ENCODE results near the gene PLEKHG4B.

PLEKHG4B gene

DNA sequence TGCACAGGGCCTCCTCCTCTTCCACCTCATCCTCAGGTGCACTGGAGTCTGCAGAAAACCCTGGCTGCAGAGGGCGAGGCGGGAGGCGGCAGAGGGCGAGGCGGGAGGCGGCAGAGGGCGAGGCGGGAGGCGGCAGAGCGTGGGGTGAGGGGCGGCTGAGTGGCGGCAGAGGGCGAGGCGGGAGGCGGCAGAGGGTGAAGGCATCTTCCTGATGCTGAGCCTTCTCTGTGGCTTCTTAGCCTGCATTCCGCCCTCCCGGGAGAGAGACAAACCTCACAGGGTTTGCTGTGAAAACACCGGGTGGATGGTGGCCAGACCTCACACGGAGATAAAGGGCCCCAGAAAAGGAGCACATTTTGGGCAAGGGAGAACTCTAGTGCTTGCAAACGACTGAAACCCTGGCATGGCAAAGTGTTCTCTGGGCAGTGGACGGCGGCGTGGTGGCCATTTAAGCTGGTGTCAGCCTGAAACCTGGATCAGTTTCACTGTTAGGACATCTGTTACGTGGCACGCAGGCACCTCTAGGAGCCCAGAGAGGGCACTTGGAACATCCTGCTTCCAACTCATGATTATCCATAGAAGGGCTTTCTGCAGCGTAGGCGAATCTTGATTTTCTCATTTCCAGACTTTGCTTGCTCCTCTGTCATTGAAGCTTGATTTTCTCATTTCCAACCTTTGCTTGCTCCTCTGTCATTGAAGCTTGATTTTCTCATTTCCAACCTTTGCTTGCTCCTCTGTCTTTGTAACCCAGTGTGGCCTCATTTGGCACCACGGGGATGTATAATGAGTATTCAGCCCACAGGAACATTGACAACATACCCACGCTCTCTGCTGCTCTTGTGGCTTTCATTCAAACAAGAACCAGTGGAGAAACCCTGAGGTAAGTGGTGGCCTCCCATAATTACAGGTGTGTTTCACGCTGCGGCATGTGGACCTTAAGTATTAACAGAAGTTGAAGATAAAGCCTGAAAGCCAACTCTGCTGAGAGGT lies 16.3 kb upstream of the PLEKHG4B start:
- H3K27ac ChIP-seq (ENCODE audit: insufficient read depth, low read depth, low read length, poor library complexity, severe bottlenecking), result no peak overlapping the region
- H3K4me1 ChIP-seq (ENCODE audit: control insufficient read depth, insufficient read depth, low read length), result peaks cover 53% of the 10 kb centered on the region
- no peaks in the 10 kb centered on the region for H3K36me3 ChIP-seq (ENCODE audit: control insufficient read depth, insufficient read depth, low read length)
- H3K4me3 ChIP-seq (ENCODE audit: insufficient read depth, low read depth, low read length), result no peak overlapping the region
- WGBS, 2 experiments, result 81 to 84% methylated on average over 31 of the region's 31 CpGs
- H3K9me3 ChIP-seq (ENCODE audit: control insufficient read depth, low read length), result no peaks in the 10 kb centered on the region
- H3K27me3 ChIP-seq (ENCODE audit: control insufficient read depth, insufficient read depth, low read length, poor library complexity, severe bottlenecking), result no peaks in the 10 kb centered on the region

DNA sequence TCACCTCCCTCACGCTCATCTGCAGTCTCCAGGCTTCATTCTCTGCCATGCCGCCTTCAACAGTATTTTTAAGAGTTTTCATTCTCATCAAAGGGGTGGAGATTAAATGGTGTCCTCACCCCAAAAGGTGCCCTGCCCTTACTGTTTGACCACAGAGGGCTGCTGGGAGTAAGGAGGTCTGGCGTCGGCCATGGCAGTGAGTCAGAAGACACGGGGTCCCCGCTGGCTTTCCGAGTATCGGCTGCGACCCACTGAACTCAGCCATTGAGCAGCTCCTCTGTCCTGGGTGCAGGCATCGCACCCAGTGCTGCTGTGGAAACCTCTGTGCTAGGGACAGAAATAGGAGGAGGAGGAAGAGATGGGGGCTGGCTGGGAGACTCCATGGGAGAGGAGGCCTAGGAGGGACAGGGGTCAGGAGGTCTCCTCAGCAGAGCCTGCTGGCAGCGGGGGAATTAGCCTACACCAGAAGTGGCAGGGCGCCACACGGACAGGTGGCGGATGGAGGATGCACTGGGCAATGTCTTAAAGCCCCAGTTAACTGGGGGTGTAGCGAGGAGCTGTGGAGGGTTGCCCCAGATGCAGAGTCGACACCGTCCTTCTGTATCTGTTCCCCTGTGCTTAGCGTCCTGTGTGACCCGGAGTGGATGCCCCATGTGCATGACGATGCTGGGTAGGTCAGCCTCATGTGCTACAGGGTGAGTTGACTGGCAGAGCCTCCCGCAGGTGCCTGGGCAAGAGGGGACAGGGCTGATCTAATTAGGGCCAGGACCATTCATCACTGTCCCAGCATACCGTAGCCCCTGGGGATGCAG lies 15.4 kb upstream of the PLEKHG4B start:
- 93% methylated on average over 22 of the region's 22 CpGs for WGBS, 2 experiments
- H3K27me3 ChIP-seq (ENCODE audit: control insufficient read depth, insufficient read depth, low read length, poor library complexity, severe bottlenecking), result no peaks in the 10 kb centered on the region
- no peak overlapping the region for H3K27ac ChIP-seq (ENCODE audit: insufficient read depth, low read depth, low read length, poor library complexity, severe bottlenecking)
- no peak overlapping the region for H3K4me3 ChIP-seq (ENCODE audit: insufficient read depth, low read depth, low read length)
- H3K36me3 ChIP-seq (ENCODE audit: control insufficient read depth, insufficient read depth, low read length), result no peaks in the 10 kb centered on the region
- H3K4me1 ChIP-seq (ENCODE audit: control insufficient read depth, insufficient read depth, low read length), result peaks cover 59% of the 10 kb centered on the region
- H3K9me3 ChIP-seq (ENCODE audit: control insufficient read depth, low read length), result no peaks in the 10 kb centered on the region

DNA sequence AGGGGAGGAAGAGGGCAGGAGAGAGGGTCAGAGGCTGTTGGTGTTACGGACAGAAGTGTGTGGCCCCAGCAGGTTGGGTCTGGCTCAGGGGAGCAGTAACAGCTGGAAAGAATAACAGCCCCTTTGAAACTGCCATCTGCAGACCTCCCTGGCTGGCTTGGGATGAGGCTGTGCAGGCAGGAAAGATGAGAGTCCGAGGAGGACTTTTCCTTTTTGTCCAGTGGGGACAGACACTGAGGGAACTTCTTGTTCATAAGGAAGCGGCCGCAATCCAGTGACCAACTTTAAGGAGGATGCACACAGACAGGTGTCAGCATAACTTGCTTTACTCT lies 14.8 kb upstream of the PLEKHG4B start:
- H3K27me3 ChIP-seq (ENCODE audit: control insufficient read depth, insufficient read depth, low read length, poor library complexity, severe bottlenecking), result no peaks in the 10 kb centered on the region
- WGBS, 2 experiments, result 83% methylated on average over 4 of the region's 4 CpGs
- peaks cover 65% of the 10 kb centered on the region for H3K4me1 ChIP-seq (ENCODE audit: control insufficient read depth, insufficient read depth, low read length)
- no peak overlapping the region for H3K27ac ChIP-seq (ENCODE audit: insufficient read depth, low read depth, low read length, poor library complexity, severe bottlenecking)
- H3K9me3 ChIP-seq (ENCODE audit: control insufficient read depth, low read length), result no peaks in the 10 kb centered on the region
- H3K4me3 ChIP-seq (ENCODE audit: insufficient read depth, low read depth, low read length), result no peak overlapping the region
- no peaks in the 10 kb centered on the region for H3K36me3 ChIP-seq (ENCODE audit: control insufficient read depth, insufficient read depth, low read length)

DNA sequence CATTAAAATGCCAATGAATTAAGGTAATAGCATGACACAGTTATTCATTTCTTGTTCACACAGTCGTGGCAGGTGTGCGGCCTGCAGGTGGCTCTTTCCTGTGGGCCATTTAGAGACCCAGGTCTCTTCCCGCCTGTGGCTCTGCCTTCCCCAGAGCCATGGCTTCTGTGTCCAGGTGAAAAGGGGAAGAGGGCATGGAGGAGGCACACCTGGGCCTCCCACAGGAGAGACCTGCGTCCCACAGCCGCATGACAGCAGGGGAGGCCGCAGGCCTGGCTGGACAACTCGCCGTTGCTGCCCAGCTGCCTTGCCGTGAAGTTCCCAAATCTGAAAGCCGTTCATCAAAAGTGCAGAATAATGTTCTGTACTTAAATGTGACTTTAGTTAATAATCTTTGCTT lies 14.4 kb upstream of the PLEKHG4B start:
- Histone ChIP-seq H3K4me1 (ENCODE audit: control insufficient read depth, insufficient read depth, low read length) (peaks cover 68% of the 10 kb centered on the region), H3K27ac (ENCODE audit: insufficient read depth, low read depth, low read length, poor library complexity, severe bottlenecking) (peak overlapping the region; percentile 67), H3K9me3 (ENCODE audit: control insufficient read depth, low read length) (no peaks in the 10 kb centered on the region), H3K27me3 (ENCODE audit: control insufficient read depth, insufficient read depth, low read length, poor library complexity, severe bottlenecking) (no peaks in the 10 kb centered on the region), H3K4me3 (ENCODE audit: insufficient read depth, low read depth, low read length) (no peak overlapping the region), H3K36me3 (ENCODE audit: control insufficient read depth, insufficient read depth, low read length) (no peaks in the 10 kb centered on the region)
- WGBS, 2 experiments, result 88 to 91% methylated on average over 10 of the region's 10 CpGs

DNA sequence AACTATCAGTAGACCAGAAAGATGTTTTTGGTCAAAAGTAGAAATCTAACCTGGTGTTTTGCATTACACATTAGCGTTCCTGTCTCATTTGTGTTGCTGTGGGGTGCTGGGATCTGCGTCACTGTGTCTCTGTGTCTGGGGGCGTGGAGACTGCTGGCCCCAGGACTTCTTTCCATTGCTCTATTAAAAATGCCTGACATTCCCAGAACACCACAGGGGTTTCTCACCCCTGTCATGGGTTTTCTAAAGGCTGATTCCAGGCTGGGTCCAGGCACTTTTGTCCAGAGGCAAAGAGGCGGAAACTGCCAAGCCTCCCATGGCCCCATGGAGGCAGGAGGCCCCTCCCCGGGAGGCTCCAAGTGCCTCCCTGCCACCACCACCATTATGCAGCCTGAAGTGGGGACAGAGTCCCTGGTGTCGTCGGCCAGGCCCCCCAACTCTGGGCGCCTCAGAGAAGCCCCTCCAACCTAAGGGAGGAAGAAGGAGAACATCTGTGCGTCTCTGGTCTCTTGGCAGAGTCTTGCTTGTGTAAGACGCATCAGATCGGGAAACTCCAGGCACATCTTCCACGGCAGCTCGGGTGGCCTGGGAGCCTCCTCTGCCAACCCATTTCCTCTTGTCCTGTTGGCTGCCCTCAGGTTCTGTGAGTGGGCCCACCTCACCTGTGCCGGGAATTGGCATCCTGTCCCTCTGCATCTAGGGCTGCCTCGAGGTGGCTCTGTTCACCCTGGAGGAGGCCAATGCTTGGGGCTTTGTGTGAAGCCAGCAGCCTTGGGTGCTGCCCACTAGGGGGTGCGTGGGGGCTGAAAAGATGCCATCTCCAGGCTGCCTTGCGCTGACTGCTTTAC lies 13.8 kb upstream of the PLEKHG4B start:
- H3K4me3 ChIP-seq (ENCODE audit: insufficient read depth, low read depth, low read length), result no peak overlapping the region
- no peaks in the 10 kb centered on the region for H3K27me3 ChIP-seq (ENCODE audit: control insufficient read depth, insufficient read depth, low read length, poor library complexity, severe bottlenecking)
- H3K4me1 ChIP-seq (ENCODE audit: control insufficient read depth, insufficient read depth, low read length), result peaks cover 74% of the 10 kb centered on the region
- WGBS, 2 experiments, result 72 to 75% methylated on average over 17 of the region's 17 CpGs
- H3K36me3 ChIP-seq (ENCODE audit: control insufficient read depth, insufficient read depth, low read length), result no peaks in the 10 kb centered on the region
- no peaks in the 10 kb centered on the region for H3K9me3 ChIP-seq (ENCODE audit: control insufficient read depth, low read length)
- H3K27ac ChIP-seq (ENCODE audit: insufficient read depth, low read depth, low read length, poor library complexity, severe bottlenecking), result peak overlapping the region; percentile 67

DNA sequence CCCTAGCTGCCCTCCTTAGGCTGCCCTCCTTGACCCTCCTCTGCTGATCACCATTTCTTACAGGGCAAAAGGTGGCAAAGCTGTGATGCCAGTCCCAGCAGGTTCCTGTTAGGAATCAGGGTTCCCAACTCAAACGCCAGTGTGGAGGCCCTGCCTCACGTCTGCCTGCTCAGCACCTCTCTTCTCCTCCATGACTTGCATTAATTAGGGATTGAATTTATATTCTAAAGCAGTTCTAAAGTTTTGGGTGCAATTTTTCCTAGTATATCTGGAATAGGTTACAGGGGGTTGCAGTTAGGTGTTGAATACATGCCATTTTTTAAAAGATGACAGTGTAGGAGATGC lies 13.2 kb upstream of the PLEKHG4B start:
- H3K27me3 ChIP-seq (ENCODE audit: control insufficient read depth, insufficient read depth, low read length, poor library complexity, severe bottlenecking), result no peaks in the 10 kb centered on the region
- peaks cover 74% of the 10 kb centered on the region for H3K4me1 ChIP-seq (ENCODE audit: control insufficient read depth, insufficient read depth, low read length)
- no peak overlapping the region for H3K4me3 ChIP-seq (ENCODE audit: insufficient read depth, low read depth, low read length)
- H3K9me3 ChIP-seq (ENCODE audit: control insufficient read depth, low read length), result no peaks in the 10 kb centered on the region
- no peak overlapping the region for H3K27ac ChIP-seq (ENCODE audit: insufficient read depth, low read depth, low read length, poor library complexity, severe bottlenecking)
- H3K36me3 ChIP-seq (ENCODE audit: control insufficient read depth, insufficient read depth, low read length), result no peaks in the 10 kb centered on the region
- 76 to 98% methylated on average over 2 of the region's 2 CpGs for WGBS, 2 experiments

DNA sequence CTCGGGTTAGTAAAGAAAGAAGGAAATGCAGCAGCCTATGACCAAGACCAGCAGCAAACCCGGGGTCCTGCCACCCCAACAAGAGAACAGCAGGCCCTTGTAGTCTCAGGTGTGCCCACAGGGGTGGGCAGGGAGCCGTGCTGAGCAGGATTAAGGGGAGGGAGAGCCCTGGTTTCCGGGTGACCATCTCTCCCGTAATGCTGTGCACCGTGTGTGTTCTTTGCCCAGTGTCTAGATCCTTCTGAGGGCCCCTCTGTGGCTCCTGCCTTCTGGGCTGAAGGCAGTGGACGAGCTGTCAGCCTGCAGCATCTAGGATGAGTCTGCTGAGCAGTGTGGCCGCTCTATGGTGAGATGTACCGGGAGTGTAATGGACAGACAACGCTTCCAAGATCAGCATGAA lies 12.7 kb upstream of the PLEKHG4B start:
- Histone ChIP-seq H3K27ac (ENCODE audit: insufficient read depth, low read depth, low read length, poor library complexity, severe bottlenecking) (no peak overlapping the region), H3K27me3 (ENCODE audit: control insufficient read depth, insufficient read depth, low read length, poor library complexity, severe bottlenecking) (no peaks in the 10 kb centered on the region), H3K4me3 (ENCODE audit: insufficient read depth, low read depth, low read length) (no peak overlapping the region), H3K4me1 (ENCODE audit: control insufficient read depth, insufficient read depth, low read length) (peaks cover 69% of the 10 kb centered on the region), H3K36me3 (ENCODE audit: control insufficient read depth, insufficient read depth, low read length) (no peaks in the 10 kb centered on the region), H3K9me3 (ENCODE audit: control insufficient read depth, low read length) (no peaks in the 10 kb centered on the region)
- WGBS, 2 experiments, result 90 to 92% methylated on average over 10 of the region's 10 CpGs

DNA sequence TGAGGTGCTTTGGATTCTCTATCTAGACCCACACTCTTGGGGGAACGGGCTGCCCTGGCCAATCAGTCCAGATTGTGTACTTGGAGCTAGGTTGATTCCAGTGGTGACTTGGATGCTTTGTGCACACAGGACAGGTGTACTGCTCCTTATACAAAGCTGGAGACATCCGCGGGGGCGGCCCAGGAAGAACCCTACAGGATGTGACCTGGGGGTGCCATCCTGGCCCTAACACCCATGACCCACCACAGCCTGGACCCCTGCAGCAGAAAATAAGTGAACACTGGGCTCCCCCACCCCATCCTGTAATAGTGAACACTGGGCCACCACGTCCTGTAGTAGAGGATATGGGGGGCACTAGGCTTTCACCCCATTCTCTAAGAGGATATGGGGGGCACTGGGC lies 12.1 kb upstream of the PLEKHG4B start:
- 96 to 98% methylated on average over 5 of the region's 5 CpGs for WGBS, 2 experiments
- Histone ChIP-seq H3K4me1 (ENCODE audit: control insufficient read depth, insufficient read depth, low read length) (peaks cover 68% of the 10 kb centered on the region), H3K9me3 (ENCODE audit: control insufficient read depth, low read length) (no peaks in the 10 kb centered on the region), H3K36me3 (ENCODE audit: control insufficient read depth, insufficient read depth, low read length) (no peaks in the 10 kb centered on the region), H3K27ac (ENCODE audit: insufficient read depth, low read depth, low read length, poor library complexity, severe bottlenecking) (no peak overlapping the region), H3K27me3 (ENCODE audit: control insufficient read depth, insufficient read depth, low read length, poor library complexity, severe bottlenecking) (no peaks in the 10 kb centered on the region), H3K4me3 (ENCODE audit: insufficient read depth, low read depth, low read length) (no peak overlapping the region)

DNA sequence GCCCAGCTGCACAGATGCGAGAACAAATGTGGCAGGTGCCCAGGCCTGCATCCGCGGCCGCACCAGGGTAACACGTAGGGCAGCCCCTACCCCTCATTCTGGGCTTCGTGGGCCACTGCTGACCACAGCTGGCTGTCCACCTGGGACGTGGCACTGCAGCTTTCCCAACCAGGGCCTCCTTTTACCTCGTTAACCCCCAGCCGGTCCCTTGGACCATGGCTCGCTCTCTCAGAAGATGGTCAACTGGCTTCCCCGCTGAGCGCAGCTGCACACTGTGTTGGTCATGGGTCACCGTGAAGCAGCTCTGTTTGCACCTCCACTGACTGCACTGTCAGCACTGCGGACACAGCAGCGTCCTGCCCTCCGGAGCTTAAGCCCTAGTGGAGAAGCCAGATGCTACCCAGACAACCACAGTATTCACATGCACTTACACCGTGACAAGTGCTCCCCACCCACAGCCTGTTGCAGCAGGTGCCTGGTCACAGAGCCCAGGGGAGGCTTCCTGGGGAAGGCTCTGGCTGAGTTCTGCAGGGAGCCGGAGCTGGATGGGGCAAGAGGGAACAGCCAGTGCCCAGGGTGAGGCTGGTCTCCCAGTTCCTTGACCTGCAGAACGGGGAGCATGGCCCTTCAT lies 10.5 kb upstream of the PLEKHG4B start:
- Histone ChIP-seq H3K4me1 (ENCODE audit: control insufficient read depth, insufficient read depth, low read length) (peaks cover 53% of the 10 kb centered on the region), H3K4me3 (ENCODE audit: insufficient read depth, low read depth, low read length) (no peak overlapping the region), H3K9me3 (ENCODE audit: control insufficient read depth, low read length) (no peaks in the 10 kb centered on the region), H3K36me3 (ENCODE audit: control insufficient read depth, insufficient read depth, low read length) (no peaks in the 10 kb centered on the region), H3K27ac (ENCODE audit: insufficient read depth, low read depth, low read length, poor library complexity, severe bottlenecking) (peak overlapping the region; percentile 87), H3K27me3 (ENCODE audit: control insufficient read depth, insufficient read depth, low read length, poor library complexity, severe bottlenecking) (no peaks in the 10 kb centered on the region)
- WGBS, 2 experiments, result 78 to 82% methylated on average over 19 of the region's 19 CpGs

Measured in ectodermal cell (in vitro differentiated cells).